ENCODE results near the gene SMURF1.

The SMURF1 gene

DNA sequence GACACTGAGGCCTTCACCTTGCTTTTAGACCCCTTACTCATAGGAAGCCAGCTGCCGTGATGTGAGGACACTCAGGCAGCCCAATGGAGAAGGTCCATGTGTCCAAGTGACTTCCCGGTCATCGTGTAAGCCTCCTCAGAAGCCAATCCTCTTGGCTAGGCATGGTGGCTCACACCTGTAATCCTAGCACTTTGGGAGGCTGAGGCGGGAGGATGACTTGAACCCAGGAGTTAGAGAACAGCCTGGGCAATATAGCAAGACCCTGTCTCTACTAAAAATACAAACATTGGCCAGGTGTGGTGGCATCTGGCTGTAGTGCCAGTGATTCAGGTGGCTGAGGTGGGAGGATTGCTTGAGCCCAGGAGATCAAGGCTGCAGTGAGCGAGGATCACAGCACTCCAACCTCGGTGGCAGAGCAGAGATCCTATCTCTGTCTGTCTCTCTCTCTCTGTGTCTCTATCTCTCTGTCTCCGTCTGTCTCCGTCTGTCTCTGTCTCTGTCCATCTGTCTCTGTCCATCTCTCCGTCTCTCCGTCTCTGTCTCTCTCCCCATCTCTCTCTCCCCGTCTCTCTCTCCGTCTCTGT is 36.3 kb upstream of the SMURF1 start:
- H3K4me3 ChIP-seq (ENCODE audit: control insufficient read depth, low read depth, low read length), result no peak overlapping the region
- DNase-seq (ENCODE audit: low read depth), result no peak
- TF ChIP-seq, protein P1, sequence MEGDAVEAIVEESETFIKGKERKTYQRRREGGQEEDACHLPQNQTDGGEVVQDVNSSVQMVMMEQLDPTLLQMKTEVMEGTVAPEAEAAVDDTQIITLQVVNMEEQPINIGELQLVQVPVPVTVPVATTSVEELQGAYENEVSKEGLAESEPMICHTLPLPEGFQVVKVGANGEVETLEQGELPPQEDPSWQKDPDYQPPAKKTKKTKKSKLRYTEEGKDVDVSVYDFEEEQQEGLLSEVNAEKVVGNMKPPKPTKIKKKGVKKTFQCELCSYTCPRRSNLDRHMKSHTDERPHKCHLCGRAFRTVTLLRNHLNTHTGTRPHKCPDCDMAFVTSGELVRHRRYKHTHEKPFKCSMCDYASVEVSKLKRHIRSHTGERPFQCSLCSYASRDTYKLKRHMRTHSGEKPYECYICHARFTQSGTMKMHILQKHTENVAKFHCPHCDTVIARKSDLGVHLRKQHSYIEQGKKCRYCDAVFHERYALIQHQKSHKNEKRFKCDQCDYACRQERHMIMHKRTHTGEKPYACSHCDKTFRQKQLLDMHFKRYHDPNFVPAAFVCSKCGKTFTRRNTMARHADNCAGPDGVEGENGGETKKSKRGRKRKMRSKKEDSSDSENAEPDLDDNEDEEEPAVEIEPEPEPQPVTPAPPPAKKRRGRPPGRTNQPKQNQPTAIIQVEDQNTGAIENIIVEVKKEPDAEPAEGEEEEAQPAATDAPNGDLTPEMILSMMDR (conservative IDR thresholded peaks at IDR 0.05; ENCODE audit: control insufficient read depth, insufficient read depth, low read depth, low read length), result no peak

DNA sequence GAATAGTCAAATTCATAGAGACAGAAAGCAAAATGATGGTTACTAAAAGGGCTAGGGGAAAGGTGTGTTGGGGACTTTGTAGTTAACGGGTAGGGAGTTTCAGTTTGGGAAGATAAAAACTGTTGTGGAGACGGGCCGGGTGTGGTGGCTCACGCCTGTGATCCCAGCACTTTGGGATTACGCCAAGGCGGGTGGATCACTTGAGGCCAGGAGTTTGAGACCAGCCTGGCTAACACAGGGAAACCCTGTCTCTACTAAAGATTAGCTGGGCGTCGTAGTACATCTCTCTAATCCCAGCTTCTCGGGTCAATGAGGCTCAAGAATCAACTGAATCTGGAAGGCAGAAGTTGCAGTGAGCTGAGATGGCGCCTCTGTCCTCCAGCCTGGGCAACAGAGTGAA is 33.3 kb upstream of the SMURF1 start:
- TF ChIP-seq, protein P1 (conservative IDR thresholded peaks at IDR 0.05; ENCODE audit: control insufficient read depth, insufficient read depth, low read depth, low read length), result no peak
- no peak overlapping the region for H3K4me3 ChIP-seq (ENCODE audit: control insufficient read depth, low read depth, low read length)
- DNase-seq (ENCODE audit: low read depth), result no peak

DNA sequence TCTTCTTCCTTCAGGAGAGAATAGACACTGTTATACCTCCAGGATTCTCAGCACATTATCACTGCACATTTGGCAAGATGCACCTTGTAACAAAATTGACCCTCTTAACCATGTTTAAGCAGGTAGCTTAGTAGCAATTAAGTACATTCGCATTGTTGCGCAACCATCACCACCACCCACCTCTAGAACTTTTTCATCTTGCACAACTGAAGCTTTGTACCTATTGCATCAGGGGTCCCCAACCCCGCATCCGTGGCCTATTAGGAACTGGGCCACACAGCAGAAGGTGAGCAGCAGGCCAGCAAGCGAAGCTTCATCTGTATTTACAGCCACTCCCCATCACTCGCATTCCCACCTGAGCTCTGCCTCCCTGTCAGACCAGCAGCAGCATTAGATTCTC is 29.9 kb upstream of the SMURF1 start:
- H3K4me3 ChIP-seq (ENCODE audit: control insufficient read depth, low read depth, low read length), result no peak overlapping the region
- TF ChIP-seq, protein P1 (conservative IDR thresholded peaks at IDR 0.05; ENCODE audit: control insufficient read depth, insufficient read depth, low read depth, low read length), result no peak
- DNase-seq (ENCODE audit: low read depth), result no peak

DNA sequence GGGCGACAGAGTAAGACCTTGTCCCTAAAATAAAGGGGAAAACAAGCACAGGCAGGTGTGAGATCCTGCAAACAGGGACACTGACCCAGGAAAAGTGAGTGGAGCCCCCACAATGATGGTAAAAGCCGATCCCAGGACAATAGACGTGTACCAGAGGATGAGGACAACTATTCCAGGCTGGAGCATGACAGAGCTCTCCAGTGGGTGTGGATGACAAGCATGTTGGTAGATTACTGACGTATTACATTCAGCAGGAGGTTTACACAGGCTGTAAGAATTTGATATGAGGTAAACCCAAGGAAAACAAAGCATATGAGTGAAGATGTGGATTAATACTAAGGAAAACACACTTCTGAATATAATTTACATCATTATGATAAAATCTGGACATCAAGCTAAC is 27.8 kb upstream of the SMURF1 start:
- DNase-seq (ENCODE audit: low read depth), result peak; percentile 6
- TF ChIP-seq, protein P1 (conservative IDR thresholded peaks at IDR 0.05; ENCODE audit: control insufficient read depth, insufficient read depth, low read depth, low read length), result no peak

DNA sequence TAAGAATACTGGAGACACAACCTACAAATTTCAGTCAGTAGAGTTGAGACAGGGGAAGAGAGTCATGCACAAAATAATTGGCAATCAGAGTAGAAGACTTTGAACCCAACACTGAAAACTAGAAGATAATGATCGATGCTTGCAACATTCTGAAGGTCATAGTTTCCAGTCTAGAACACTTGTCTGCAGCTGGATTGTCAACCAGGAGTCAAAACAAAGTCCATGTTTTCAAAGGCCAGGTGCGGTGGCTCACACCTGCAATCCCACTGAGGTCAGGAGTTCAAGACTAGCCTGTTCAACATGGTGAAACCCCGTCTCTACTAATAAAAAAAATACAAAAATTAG is 26.8 kb upstream of the SMURF1 start:
- no peak for DNase-seq (ENCODE audit: low read depth)
- H3K4me3 ChIP-seq (ENCODE audit: control insufficient read depth, low read depth, low read length), result no peak overlapping the region
- TF ChIP-seq, protein P1 (conservative IDR thresholded peaks at IDR 0.05; ENCODE audit: control insufficient read depth, insufficient read depth, low read depth, low read length), result no peak

More for the DNA sequence above, 27.8 kb upstream of the SMURF1 start:
- H3K4me3 ChIP-seq (ENCODE audit: control insufficient read depth, low read depth, low read length), result no peak overlapping the region

DNA sequence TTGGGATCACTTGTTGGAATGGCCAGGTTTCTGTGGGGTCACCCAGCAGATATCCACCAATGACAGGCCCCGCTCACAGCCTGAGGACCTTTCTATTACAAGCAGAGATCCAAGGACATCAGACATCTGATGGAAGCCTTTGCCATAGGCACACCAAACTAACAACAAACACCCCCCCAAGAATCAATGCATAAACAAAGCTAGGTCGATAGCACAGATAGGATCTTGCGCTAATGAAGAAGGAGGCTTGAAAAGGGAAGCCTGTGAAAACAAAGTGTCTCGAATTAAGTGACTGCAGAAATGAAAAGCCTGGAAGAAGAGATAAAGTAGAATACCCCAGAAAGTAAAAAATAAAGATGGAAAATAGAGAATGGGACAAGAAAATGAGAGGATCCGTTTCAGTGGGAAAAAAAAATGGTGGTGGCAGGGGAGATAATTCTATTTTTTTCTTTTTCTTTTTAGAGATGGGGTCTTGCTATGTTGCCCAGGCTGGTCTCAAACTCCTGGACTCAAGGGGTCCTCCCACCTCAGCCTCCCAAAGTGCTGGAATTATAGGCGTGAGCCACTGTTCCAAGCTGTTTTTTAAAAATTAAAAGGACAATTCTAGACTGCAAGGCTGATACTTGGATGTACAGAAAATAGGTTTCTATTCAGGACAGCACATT is 26.3 kb upstream of the SMURF1 start:
- no peak overlapping the region for H3K4me3 ChIP-seq (ENCODE audit: control insufficient read depth, low read depth, low read length)
- TF ChIP-seq, protein P1 (conservative IDR thresholded peaks at IDR 0.05; ENCODE audit: control insufficient read depth, insufficient read depth, low read depth, low read length), result no peak
- no peak for DNase-seq (ENCODE audit: low read depth)
